ENCODE measurements around the gene TSPEAR.

- TF ChIP-seq ARNT (IDR thresholded peaks at IDR 0.05) (no peak), LEF1 (IDR thresholded peaks at IDR 0.05; ENCODE audit: borderline replicate concordance) (no peak)
These were observed 122.3 kb downstream of the TSPEAR start for GRCh38 chr21:44589094-44589493.

Measured in HEK293T (cell line).